Left lung (tissue), 10 donors: ENCODE measurements around the gene SLC7A9. TPM values are rescaled to one million over a fixed set of nuclear protein-coding genes. Genes with fewer than 3 reads are reported as not detected.

Source experiments
- ATAC-seq: fragments of 200-7000 bp; cut with Tn5 transposase; one replicate; pipeline ENCODE4 v1.9.1; 2020; ENCODE audit warnings: moderate library complexity
- DNase-seq, 4 donors: peaks; one replicate each; pipeline ENCODE4 v3.0.0-alpha.2; 2013 to 2020
- H3K27ac ChIP-seq, 2 donors: fragments of 200-600 bp; sonication (generic) in 1 of 2; one replicate each; pipeline versions ENCODE4 v1.5.0 to v1.8.0; 2020 to 2021
- H3K27me3 ChIP-seq, 2 donors: fragments of 200-600 bp; sonication (generic) in 1 of 2; one replicate each; pipeline versions ENCODE4 v1.5.0 to v1.8.0; 2020 to 2021
- H3K36me3 ChIP-seq, 2 donors: fragments of 200-600 bp; sonication (generic) in 1 of 2; one replicate each; pipeline versions ENCODE4 v1.5.0 to v1.8.0; 2020 to 2021
- H3K4me1 ChIP-seq, 2 donors: fragments of 200-600 bp; one replicate each; pipeline ENCODE4 v1.8.0; 2021
- H3K4me3 ChIP-seq, 2 donors: fragments of 200-600 bp; sonication (generic) in 1 of 2; one replicate each; pipeline versions ENCODE4 v1.5.0 to v1.8.0; 2020 to 2021; ENCODE audit warnings: mild to moderate bottlenecking in 1 of 2
- H3K9me3 ChIP-seq, 2 donors: fragments of 200-600 bp; sonication (generic) in 1 of 2; one replicate each; pipeline versions ENCODE4 v1.5.0 to v1.8.0; 2020 to 2021
- CTCF ChIP-seq, 2 donors: fragments of 200-600 bp; sonication (generic) in 1 of 2; IDR thresholded peaks; one replicate each; pipeline versions ENCODE4 v1.5.0 to v1.8.0; 2021; ENCODE audit warnings: antibody characterized with exemption in 2 of 2
- intact Hi-C, 2 donors: fragments of 100-400 bp; cut with DNase I; formaldehyde crosslinking; loops; one replicate each; pipeline versions ENCODE4 v1.11.2 to v1.14.2; 2022
- polyA plus RNA-seq, 6 donors: library from polyadenylated mRNA; unstranded; fragments of 120-200 nt; gene quantifications; one replicate each; pipeline ENCODE4 v1.2.1, GENCODE V29; 2013; ENCODE audit not compliant: insufficient read length in 6 of 6
- total RNA-seq, 2 donors: library from RNA; stranded (reverse); fragmentation: NEBNext Ultra II Directional; extraction: Animal tissue kit (Norgen Biotek cat#: 25700); gene quantifications; one replicate each; pipeline ENCODE4 v1.2.1, GENCODE V29; 2021
- donor health status: DM: no; HTN: yes; CAD: no.
- donor health status: DM: no; HTN: no; CAD: no.

The SLC7A9 gene
- total and polyA plus RNA-seq, 8 donors = 0.35 to 1.4 (median 0.99) TPM; not detected in 1

DNA sequence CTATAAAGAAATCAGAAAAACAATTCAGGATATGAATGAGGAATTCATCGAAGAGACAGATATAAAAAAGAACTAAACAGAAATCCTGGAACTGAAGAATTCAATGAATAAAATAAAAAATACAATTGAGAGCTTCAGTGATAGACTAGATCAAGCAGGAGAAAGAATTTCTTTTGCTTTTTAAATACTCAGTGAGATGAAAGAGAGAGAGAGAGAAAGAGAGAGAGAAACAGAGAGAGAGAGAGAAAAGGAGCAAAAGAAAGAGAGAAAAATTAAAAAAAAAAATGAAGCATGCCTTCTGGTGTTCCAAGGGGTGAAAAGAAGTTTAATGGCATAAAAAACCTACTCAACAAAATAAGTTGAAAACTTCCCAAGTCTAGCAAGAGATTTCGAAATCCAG lies 22.0 kb upstream of the SLC7A9 start:
- peaks cover 0 to 34% of the 10 kb centered on the region in 2 donors for H3K9me3 ChIP-seq
- no peak for TF ChIP-seq CTCF (IDR thresholded peaks at IDR 0.05)
- intact Hi-C loops = no loop called here
- DNase-seq (no peak), ATAC-seq (no peak)
- no peak overlapping the region for H3K27ac ChIP-seq
- no peak overlapping the region for H3K4me3 ChIP-seq
- H3K4me1 ChIP-seq = no peaks in the 10 kb centered on the region
- no peaks in the 10 kb centered on the region for H3K27me3 ChIP-seq
- H3K36me3 ChIP-seq = peaks cover 0 to 55% of the 10 kb centered on the region in 2 donors

GRCh38 chr19:32890841-32891240 lies 21.3 kb upstream of the SLC7A9 start:
- Histone ChIP-seq H3K9me3 (peaks cover 0 to 34% of the 10 kb centered on the region in 2 donors), H3K27ac (no peak overlapping the region), H3K4me3 (no peak overlapping the region), H3K27me3 (no peaks in the 10 kb centered on the region), H3K4me1 (no peaks in the 10 kb centered on the region), H3K36me3 (peaks cover 0 to 56% of the 10 kb centered on the region in 2 donors)
- DNase-seq (no peak), ATAC-seq (no peak)
- intact Hi-C loops = no loop called here
- TF ChIP-seq CTCF (IDR thresholded peaks at IDR 0.05) = no peak

GRCh38 chr19:32890326-32890725 lies 20.8 kb upstream of the SLC7A9 start:
- H3K4me3 ChIP-seq = no peak overlapping the region
- no peak for ATAC-seq
- H3K27me3 ChIP-seq = no peaks in the 10 kb centered on the region
- peaks cover 0 to 34% of the 10 kb centered on the region in 2 donors for H3K9me3 ChIP-seq
- intact Hi-C loops = no loop called here
- peaks cover 0 to 56% of the 10 kb centered on the region in 2 donors for H3K36me3 ChIP-seq
- no peak for DNase-seq
- H3K27ac ChIP-seq = no peak overlapping the region
- no peaks in the 10 kb centered on the region for H3K4me1 ChIP-seq
- TF ChIP-seq CTCF (IDR thresholded peaks at IDR 0.05) = no peak

DNA sequence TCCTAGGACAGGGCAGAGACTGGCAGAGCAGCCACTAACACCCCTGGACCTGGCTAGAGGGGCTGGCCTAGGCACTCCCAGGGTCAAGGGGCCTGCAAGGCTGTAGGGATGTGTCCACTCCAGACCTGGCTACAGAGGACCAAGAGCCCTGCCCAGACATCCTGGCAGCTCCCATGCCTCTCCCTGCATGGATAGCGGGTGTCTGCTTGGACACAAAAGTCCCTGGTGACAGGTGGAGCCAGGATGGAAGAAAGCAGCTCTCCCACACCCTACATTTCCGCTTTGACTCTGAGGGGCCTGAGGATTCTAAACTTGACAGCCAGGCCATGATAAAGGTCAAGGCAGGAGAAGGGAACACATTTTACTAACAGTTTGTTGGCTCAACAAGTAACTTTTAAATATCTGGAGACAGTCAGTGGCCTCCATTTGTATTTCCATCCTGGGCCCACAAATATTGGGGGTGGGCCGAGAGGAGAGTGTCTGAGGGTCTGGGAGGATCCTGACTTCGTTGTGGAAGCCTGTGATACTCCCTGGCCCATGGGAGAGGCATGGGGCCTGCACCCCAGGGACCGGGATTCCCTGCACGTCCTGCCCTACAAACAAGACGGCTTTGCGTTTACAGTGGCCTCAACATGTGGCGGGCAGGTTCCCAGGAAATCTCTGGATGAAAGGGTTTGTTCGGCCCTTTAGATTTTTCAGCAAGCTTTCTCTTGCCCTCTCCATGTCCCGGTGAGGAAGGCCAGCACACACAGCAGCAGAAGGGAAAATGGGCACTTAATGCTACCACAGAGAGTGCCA lies 19.8 kb upstream of the SLC7A9 start:
- no peak overlapping the region for H3K27ac ChIP-seq
- intact Hi-C loops = no loop called here
- no peak for ATAC-seq

More for the DNA sequence above, 19.8 kb upstream of the SLC7A9 start:
- Histone ChIP-seq H3K36me3 (peaks cover 0 to 52% of the 10 kb centered on the region in 2 donors), H3K9me3 (peaks cover 0 to 30% of the 10 kb centered on the region in 2 donors), H3K4me3 (no peak overlapping the region), H3K27me3 (no peaks in the 10 kb centered on the region), H3K4me1 (no peaks in the 10 kb centered on the region)
- DNase-seq = no peak
- no peak for TF ChIP-seq CTCF (IDR thresholded peaks at IDR 0.05)
